HG03066 (cell line): ENCODE measurements around the gene AHRR.
"Not testable (repeated sequence)": the region's sequence is repeated elsewhere in the genome, so short reads cannot be mapped to it uniquely, and the experiment has no call there.

Experiments
- ATAC-seq: cut with Tn5 transposase; IDR thresholded peaks from one replicate; pipeline ENCODE4 v1.9.1; 2021; ENCODE audit warnings: low read depth; ENCODE audit not compliant: unreplicated experiment

The AHRR gene

GRCh38 chr5:321230-321725 is at the start of gene AHRR:
Gene AHRR (plus strand): TSS chr5:321714. CDS start chr5:343903, 22,189 bp downstream.
- ATAC-seq: no peak

- ATAC-seq: not testable (repeated sequence)
Observed at GRCh38 chr5:271828-272167, 49.7 kb upstream of the AHRR start.

GRCh38 chr5:273091-273490 is 48.4 kb upstream of the AHRR start:
- not testable (repeated sequence) for ATAC-seq

GRCh38 chr5:273491-273890 is 48.0 kb upstream of the AHRR start:
- ATAC-seq: not testable (repeated sequence)

GRCh38 chr5:274346-274745 is 47.2 kb upstream of the AHRR start:
- not testable (repeated sequence) for ATAC-seq

GRCh38 chr5:278646-279045 is 42.9 kb upstream of the AHRR start:
- ATAC-seq: no peak

- ATAC-seq: not testable (repeated sequence)
Observed at GRCh38 chr5:279051-279665, 42.4 kb upstream of the AHRR start.

- no peak for ATAC-seq
Observed at GRCh38 chr5:285991-286557, 35.4 kb upstream of the AHRR start.

GRCh38 chr5:290200-290599 is 31.3 kb upstream of the AHRR start:
- not testable (repeated sequence) for ATAC-seq

GRCh38 chr5:291345-291744 is 30.2 kb upstream of the AHRR start:
- not testable (repeated sequence) for ATAC-seq

GRCh38 chr5:294788-295187 is 26.7 kb upstream of the AHRR start:
- not testable (repeated sequence) for ATAC-seq

GRCh38 chr5:296207-296606 is 25.3 kb upstream of the AHRR start:
- not testable (repeated sequence) for ATAC-seq

GRCh38 chr5:296954-297353 is 24.6 kb upstream of the AHRR start:
- not testable (repeated sequence) for ATAC-seq

- not testable (repeated sequence) for ATAC-seq
Observed at GRCh38 chr5:297448-297847, 24.1 kb upstream of the AHRR start.

GRCh38 chr5:297991-298736 is 23.4 kb upstream of the AHRR start:
- ATAC-seq: not testable (repeated sequence)

GRCh38 chr5:298737-299125 is 22.8 kb upstream of the AHRR start:
- ATAC-seq: no peak

GRCh38 chr5:299921-300320 is 21.6 kb upstream of the AHRR start:
- ATAC-seq: not testable (repeated sequence)

GRCh38 chr5:300691-301435 is 20.7 kb upstream of the AHRR start:
- not testable (repeated sequence) for ATAC-seq

- ATAC-seq: not testable (repeated sequence)
Observed at GRCh38 chr5:302416-302815, 19.1 kb upstream of the AHRR start.

GRCh38 chr5:302966-303365 is 18.5 kb upstream of the AHRR start:
- no peak for ATAC-seq

- not testable (repeated sequence) for ATAC-seq
Observed at GRCh38 chr5:303741-304140, 17.8 kb upstream of the AHRR start.
